WTC11 (cell line): ENCODE data around the gene CPAMD8. TPM values are rescaled to one million over a fixed set of nuclear protein-coding genes. Genes with fewer than 3 reads are reported as not detected.

Experiments used
- ATAC-seq: fragments of 200-7000 bp; cut with Tn5 transposase; 2 replicates; pipeline ENCODE4 v1.10.0; 2021; ENCODE audit warnings: mild to moderate bottlenecking, moderate library complexity
- CTCF ChIA-PET: fragments of 300-600 bp; sonication (Branson Sonifier 250); formaldehyde crosslinking; loops from one replicate; lab custom pipeline; 2021; ENCODE audit warnings: antibody characterized with exemption; lab: Charles Lee
- POLR2A ChIA-PET: fragments of 350-600 bp; sonication (Branson Sonifier 250); formaldehyde crosslinking; loops from one replicate; lab custom pipeline; 2021; ENCODE audit warnings: antibody characterized with exemption; lab: Charles Lee
- DNase-seq: peaks from one replicate; pipeline ENCODE4 v3.0.0; 2021; ENCODE audit warnings: low spot score
- H3K27ac Mint-ChIP-seq: 2 replicates; pipeline ENCODE4 v1.8.0; 2021; ENCODE audit warnings: mixed read lengths
- H3K27me3 Mint-ChIP-seq: 2 replicates; pipeline ENCODE4 v1.8.0; 2021; ENCODE audit warnings: low read depth, mild to moderate bottlenecking, moderate library complexity, mixed read lengths
- H3K36me3 Mint-ChIP-seq: 2 replicates; pipeline ENCODE4 v1.8.0; 2021; ENCODE audit warnings: mixed read lengths
- H3K4me1 Mint-ChIP-seq: 2 replicates; pipeline ENCODE4 v1.8.0; 2022; ENCODE audit warnings: mixed read lengths
- H3K4me3 Mint-ChIP-seq: 2 replicates; pipeline ENCODE4 v1.8.0; 2021; ENCODE audit warnings: mild to moderate bottlenecking, moderate library complexity, mixed read lengths
- H3K9me3 Mint-ChIP-seq: 2 replicates; pipeline ENCODE4 v1.8.0; 2021; ENCODE audit warnings: mixed read lengths
- AR ChIP-seq: fragments of 250-450 bp; sonication (Bioruptor Pico); IDR thresholded peaks from 2 replicates; pipeline ENCODE4 v1.9.0; 2021; ENCODE audit warnings: mild to moderate bottlenecking
- CBFB ChIP-seq: sonication (generic); formaldehyde crosslinking; IDR thresholded peaks from 2 replicates; pipeline ENCODE4 v1.8.1; 2022; ENCODE audit warnings: mild to moderate bottlenecking, low read depth, missing genetic modification reagents
- E2F4 ChIP-seq: sonication (generic); formaldehyde crosslinking; IDR thresholded peaks from 2 replicates; pipeline ENCODE4 v1.8.1; 2022; ENCODE audit warnings: low read depth, mild to moderate bottlenecking, moderate library complexity, missing genetic modification reagents, borderline replicate concordance
- ERG ChIP-seq: fragments of 250-450 bp; sonication (Bioruptor Pico); IDR thresholded peaks from 2 replicates; pipeline ENCODE4 v1.8.0; 2021; ENCODE audit warnings: mild to moderate bottlenecking
- GABPB1 ChIP-seq: sonication (generic); formaldehyde crosslinking; IDR thresholded peaks from 2 replicates; pipeline ENCODE4 v1.8.1; 2023; ENCODE audit warnings: mild to moderate bottlenecking, missing genetic modification reagents
- GTF2I ChIP-seq: fragments of 250-450 bp; sonication (Bioruptor Pico); conservative IDR thresholded peaks from 2 replicates; pipeline ENCODE4 v1.4.0; 2021; ENCODE audit warnings: mild to moderate bottlenecking
- HMGXB4 ChIP-seq: sonication (generic); formaldehyde crosslinking; IDR thresholded peaks from 2 replicates; pipeline ENCODE4 v1.8.1; 2023; ENCODE audit warnings: mild to moderate bottlenecking, moderate library complexity, missing genetic modification reagents
- IRF1 ChIP-seq: sonication (generic); formaldehyde crosslinking; IDR thresholded peaks from 2 replicates; pipeline ENCODE4 v1.8.0; 2023; ENCODE audit warnings: missing genetic modification reagents
- JAZF1 ChIP-seq: fragments of 250-450 bp; sonication (Bioruptor Pico); IDR thresholded peaks from 2 replicates; pipeline ENCODE4 v1.9.0; 2021; ENCODE audit warnings: moderate library complexity, mild to moderate bottlenecking, inconsistent platforms
- MAX ChIP-seq: sonication (generic); formaldehyde crosslinking; IDR thresholded peaks from 2 replicates; pipeline ENCODE4 v1.8.0; 2022; ENCODE audit warnings: mild to moderate bottlenecking, missing genetic modification reagents
- MLX ChIP-seq: sonication (generic); formaldehyde crosslinking; IDR thresholded peaks from 2 replicates; pipeline ENCODE4 v1.8.1; 2023; ENCODE audit warnings: mild to moderate bottlenecking, missing genetic modification reagents, moderate library complexity
- NR1H2 ChIP-seq: sonication (generic); formaldehyde crosslinking; IDR thresholded peaks from 2 replicates; pipeline ENCODE4 v1.9.0; 2021; ENCODE audit warnings: mild to moderate bottlenecking, moderate library complexity, missing genetic modification reagents
- NR3C1 ChIP-seq: sonication (generic); formaldehyde crosslinking; conservative IDR thresholded peaks from 2 replicates; pipeline ENCODE4 v1.8.1; 2023; ENCODE audit warnings: low read depth, mild to moderate bottlenecking, missing genetic modification reagents
- PRRX2 ChIP-seq: fragments of 250-450 bp; sonication (Bioruptor Pico); IDR thresholded peaks from 2 replicates; pipeline ENCODE4 v1.8.0; 2021; ENCODE audit warnings: mild to moderate bottlenecking
- SOX15 ChIP-seq: fragments of 250-450 bp; sonication (Bioruptor Pico); IDR thresholded peaks from 2 replicates; pipeline ENCODE4 v1.9.0; 2021; ENCODE audit warnings: mild to moderate bottlenecking
- SP1 ChIP-seq: sonication (generic); formaldehyde crosslinking; conservative IDR thresholded peaks from 2 replicates; pipeline ENCODE4 v1.8.1; 2022; ENCODE audit warnings: missing genetic modification reagents
- USF2 ChIP-seq: sonication (generic); formaldehyde crosslinking; IDR thresholded peaks from 2 replicates; pipeline ENCODE4 v1.8.1; 2023; ENCODE audit warnings: mild to moderate bottlenecking, missing genetic modification reagents, moderate library complexity
- ZNF138 ChIP-seq: sonication (generic); formaldehyde crosslinking; conservative IDR thresholded peaks from 2 replicates; pipeline ENCODE4 v1.8.1; 2022; ENCODE audit warnings: mild to moderate bottlenecking, moderate library complexity, missing genetic modification reagents
- ZNF416 ChIP-seq: fragments of 250-450 bp; sonication (Bioruptor Pico); IDR thresholded peaks from 2 replicates; pipeline ENCODE4 v1.9.0; 2021; ENCODE audit warnings: mild to moderate bottlenecking, inconsistent platforms
- total RNA-seq: library from RNA; stranded (reverse); gene quantifications from 3 replicates; pipeline ENCODE4 v1.2.3, GENCODE V29; 2021

Gene CPAMD8
- total RNA-seq, 1 experiment from 2014 or later: 6.9 TPM

- no peak for TF ChIP-seq GTF2I (CRISPR knock-in tag)
- TF ChIP-seq HMGXB4: no peak
- no peak for TF ChIP-seq E2F4 (CRISPR knock-in tag)
- no peak for TF ChIP-seq ZNF416
- TF ChIP-seq AR (CRISPR knock-in tag): no peak
- no peak for TF ChIP-seq SOX15
- TF ChIP-seq PRRX2 (CRISPR knock-in tag): no peak
- no peak for TF ChIP-seq JAZF1
- no peak for TF ChIP-seq NR3C1 (CRISPR knock-in tag)
- no peak for TF ChIP-seq NR1H2 (CRISPR knock-in tag)
- no peak for TF ChIP-seq USF2 (CRISPR knock-in tag)
- TF ChIP-seq ZNF138 (CRISPR knock-in tag): no peak
- no peak for TF ChIP-seq GABPB1 (CRISPR knock-in tag)
- no peak for TF ChIP-seq SP1 (CRISPR knock-in tag)
- no peak for TF ChIP-seq MLX (CRISPR knock-in tag)
- no peak for TF ChIP-seq IRF1 (CRISPR knock-in tag)
- TF ChIP-seq CBFB (CRISPR knock-in tag): no peak
- no peak for TF ChIP-seq MAX (CRISPR knock-in tag)
- no peak for TF ChIP-seq ERG (CRISPR knock-in tag)
- DNase-seq: no peak
- Mint-ChIP-seq H3K36me3 (peaks cover 48% of the 10 kb centered on the region), H3K9me3 (peaks cover 8% of the 10 kb centered on the region), H3K4me1 (no peaks in the 10 kb centered on the region), H3K27me3 (no peaks in the 10 kb centered on the region; the same call in 1 of the 2 replicates), H3K27ac (peak overlapping the region; percentile 100), H3K4me3 (no peak overlapping the region)
- ChIA-PET POLR2A (no interaction called here), CTCF (no interaction called here)
- ATAC-seq: no peak
Observed at GRCh38 chr19:16873594-16873993, 153.0 kb downstream of the CPAMD8 start.
